GM18526 (cell line): ENCODE results near the gene SH3TC1.

ENCODE experiments used
- POLR2A ChIP-seq: IDR thresholded peaks from 3 replicates; pipeline ENCODE4 v1.6.1; 2011; ENCODE audit not compliant: insufficient read length; ENCODE audit errors: extremely low read depth

SH3TC1 gene

GRCh38 chr4:8159537-8160232 is 39.4 kb upstream of the SH3TC1 start:
- no peak for TF ChIP-seq POLR2A

DNA sequence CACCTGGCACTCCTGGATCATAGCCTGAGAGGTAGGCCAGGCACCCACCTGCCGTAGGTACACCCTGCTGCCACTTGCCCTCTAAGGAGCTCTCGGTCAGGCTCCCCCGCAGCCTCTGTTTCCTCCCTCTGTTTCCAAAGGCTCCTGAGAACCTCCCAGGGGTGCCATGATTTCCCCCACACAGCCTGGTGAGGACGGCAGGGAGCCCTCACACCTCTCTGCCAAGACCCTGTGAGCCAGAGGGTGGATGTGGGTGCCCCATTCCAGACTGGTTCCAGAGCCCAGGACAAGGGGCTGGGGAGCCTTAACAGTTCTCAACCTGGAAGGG is 38.9 kb upstream of the SH3TC1 start:
- no peak for TF ChIP-seq POLR2A

DNA sequence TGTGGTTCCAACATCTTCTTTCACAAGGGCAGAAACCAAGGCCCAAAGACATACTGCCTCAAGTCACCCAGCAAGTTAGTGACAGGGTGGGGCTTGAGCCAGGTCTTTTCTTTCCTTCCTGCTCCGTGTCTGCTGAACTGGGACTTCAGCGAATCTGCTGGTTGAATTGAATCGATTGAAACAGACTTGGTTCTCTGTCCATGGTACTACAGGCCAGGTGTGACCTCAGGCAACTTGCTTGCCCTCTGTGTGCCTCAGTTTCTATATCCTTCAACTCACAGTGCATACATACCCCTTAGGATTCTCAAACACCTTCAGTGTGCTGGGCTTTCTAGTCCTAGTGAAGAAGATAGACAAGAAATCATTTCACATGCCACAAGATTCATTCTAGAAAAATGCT is 38.5 kb upstream of the SH3TC1 start:
- no peak for TF ChIP-seq POLR2A

DNA sequence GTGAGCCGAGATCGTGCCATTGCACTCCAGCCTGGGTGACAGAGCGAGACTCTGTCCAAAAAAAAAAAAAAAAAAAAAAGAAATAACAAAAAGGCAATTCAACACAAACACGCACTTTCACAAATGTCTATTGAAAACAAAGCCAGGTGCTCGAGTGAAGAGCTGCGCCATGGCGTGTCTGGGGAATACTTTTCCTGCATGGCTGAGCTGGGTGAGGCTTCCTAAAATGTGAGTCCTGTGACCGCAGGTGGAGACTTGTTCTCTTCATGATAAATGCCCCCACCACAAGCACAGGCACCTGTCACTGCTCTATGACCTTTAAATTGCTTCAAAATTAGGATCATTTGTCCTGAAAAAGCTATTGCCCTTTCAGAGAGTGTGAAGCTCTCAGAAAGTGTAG is 36.5 kb upstream of the SH3TC1 start:
- TF ChIP-seq POLR2A = no peak

GRCh38 chr4:8163026-8163425 is 36.1 kb upstream of the SH3TC1 start:
- no peak for TF ChIP-seq POLR2A

DNA sequence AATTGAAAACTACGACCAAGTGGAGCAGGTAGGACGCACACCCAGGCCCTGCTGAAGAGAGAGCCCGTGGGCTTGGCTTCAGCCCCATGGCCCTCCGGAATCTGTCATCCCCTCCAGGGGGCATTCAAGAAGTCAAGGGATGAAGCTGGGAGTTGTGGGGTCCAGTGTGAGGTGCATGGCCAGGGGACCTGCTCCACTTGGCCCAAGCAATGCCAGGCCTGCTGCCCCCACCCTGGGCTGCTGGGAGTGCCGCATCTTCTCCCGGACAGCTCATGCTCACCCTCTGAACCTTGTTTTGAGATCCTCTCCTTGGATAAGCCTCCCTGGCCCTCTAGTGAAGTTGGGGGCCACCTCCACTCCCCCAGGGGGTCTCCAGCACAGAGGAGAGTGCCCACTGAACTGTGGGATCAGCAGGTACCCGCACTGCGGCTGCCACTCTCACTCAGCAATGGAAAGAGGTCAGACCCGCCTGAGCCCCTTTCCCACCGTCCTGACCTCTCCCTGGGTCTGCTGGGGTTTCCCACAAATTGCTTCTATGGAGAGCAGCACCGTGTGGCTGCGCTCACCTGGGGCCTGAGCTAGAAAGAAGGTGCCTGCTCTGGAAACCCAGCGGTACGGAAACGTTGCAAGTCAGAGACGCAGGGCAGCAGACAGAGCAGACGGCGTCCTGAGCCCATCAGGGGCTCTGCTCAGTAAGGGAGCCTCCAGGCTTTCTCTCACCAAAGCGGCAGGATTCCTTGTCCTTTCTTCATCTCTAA is 35.5 kb upstream of the SH3TC1 start:
- TF ChIP-seq POLR2A = no peak

GRCh38 chr4:8164194-8164565 is 34.9 kb upstream of the SH3TC1 start:
- TF ChIP-seq POLR2A = no peak

- TF ChIP-seq POLR2A = no peak
These were observed 34.4 kb upstream of the SH3TC1 start for GRCh38 chr4:8164687-8165086.

DNA sequence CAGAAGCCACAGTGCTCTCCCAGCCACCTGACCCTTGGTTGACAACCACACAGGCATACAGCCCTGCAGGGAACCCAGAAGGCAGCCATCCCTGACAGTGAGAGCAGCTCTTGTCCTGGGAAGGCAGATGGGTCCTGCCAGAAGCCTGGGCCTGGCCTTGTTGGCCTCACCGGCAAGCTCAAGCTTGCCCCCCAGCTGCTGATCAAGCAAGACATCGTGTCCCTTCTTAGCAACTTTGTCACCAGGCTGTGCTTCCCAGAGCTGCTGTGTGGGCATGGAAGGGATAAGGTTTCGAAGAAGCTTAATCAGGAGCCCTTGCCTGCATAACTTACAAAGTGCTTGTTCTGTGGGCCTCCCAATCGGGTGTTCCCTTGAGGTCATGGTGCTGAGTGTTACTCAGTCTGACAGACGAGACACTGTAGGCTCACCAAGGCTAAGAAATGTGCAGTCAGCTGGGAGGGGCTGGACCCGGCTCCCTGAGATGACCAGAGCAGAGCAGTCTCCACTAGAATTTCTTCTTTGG is 33.7 kb upstream of the SH3TC1 start:
- no peak for TF ChIP-seq POLR2A

GRCh38 chr4:8167291-8167690 is 31.8 kb upstream of the SH3TC1 start:
- TF ChIP-seq POLR2A = no peak

GRCh38 chr4:8167815-8168214 is 31.3 kb upstream of the SH3TC1 start:
- no peak for TF ChIP-seq POLR2A

DNA sequence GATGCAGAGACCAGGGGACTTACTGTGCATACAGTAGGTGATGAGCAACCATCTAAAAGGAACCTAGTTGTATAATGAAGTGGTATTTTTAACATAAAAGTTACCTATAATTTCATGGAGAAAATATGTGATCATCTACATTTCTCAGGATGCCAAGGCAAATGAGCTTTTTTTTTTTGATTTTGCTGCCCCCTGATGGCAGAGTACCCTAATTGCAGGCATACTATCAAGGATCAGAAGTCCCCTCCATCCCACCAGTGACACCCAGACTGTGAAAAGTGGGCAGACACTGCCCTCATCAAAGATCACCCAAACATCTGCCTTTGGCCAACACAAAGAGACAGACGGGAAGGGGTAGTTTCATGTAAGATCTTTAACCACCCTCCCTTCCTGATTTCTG is 30.9 kb upstream of the SH3TC1 start:
- TF ChIP-seq POLR2A = no peak

DNA sequence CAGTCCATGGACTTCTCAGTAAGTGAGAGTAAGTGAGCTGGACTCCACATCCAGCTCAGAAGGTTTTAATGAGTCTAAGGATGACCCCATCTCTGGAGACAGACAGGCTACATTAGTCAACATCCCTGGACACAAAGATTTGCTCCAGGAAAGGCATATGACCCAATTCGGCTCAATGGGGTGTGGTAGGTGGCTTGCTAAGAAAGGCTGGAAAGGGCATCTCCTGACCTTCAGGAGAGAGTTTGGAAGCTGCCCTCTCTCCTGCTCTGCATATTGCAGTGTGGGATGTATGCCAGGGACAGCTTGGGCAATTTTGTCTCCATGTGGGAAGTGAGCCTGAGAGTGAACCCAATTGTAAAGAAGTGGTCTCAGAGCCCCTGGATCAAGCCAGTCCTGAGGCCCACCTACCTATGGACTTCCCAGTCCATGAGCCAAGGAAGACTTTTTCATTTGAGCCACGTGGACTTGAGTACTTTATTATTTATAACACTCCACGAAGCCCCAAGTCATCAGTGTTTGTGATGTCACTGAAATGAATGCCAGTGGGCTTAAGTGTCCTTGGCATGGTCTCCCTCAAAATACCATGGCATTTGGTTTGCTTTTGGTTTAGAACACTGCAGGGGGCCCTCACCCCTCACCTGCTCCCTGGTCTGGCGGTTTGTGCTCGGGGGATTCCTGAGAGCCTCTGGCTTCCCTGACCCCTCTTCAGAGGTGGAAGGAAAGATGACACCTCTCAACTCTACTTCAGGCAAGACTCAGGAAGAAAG is 30.1 kb upstream of the SH3TC1 start:
- no peak for TF ChIP-seq POLR2A

- no peak for TF ChIP-seq POLR2A
These were observed 29.3 kb upstream of the SH3TC1 start for GRCh38 chr4:8169763-8170162.

DNA sequence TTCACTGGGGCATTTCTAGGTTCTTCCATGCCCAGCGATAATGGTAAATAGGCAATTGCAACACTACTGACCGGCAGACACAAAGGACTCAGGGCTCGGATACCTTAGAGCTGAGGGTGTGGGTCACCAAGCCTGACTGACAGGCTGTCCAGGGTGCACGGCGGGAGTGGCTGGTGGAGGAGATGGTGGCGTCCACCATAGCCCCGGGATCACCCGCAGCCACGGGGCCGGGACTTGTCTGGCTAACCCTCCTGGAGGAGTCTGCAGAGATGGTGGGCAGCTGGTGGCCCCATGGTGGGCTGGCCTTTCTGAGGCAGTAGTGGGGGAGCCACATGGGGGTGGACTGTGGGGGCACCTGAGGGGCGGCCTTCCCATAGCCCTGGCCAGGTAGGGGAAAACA is 28.7 kb upstream of the SH3TC1 start:
- no peak for TF ChIP-seq POLR2A

GRCh38 chr4:8171266-8171665 is 27.8 kb upstream of the SH3TC1 start:
- no peak for TF ChIP-seq POLR2A
